ENCODE results near the gene PSME3. TPM values are rescaled to one million over a fixed set of nuclear protein-coding genes. Genes with fewer than 3 reads are reported as not detected.
"Not testable (repeated sequence)": the region's sequence is repeated elsewhere in the genome, so short reads cannot be mapped to it uniquely, and the experiment has no call there.

The PSME3 gene
- total and polyA plus RNA-seq, 3 experiments from 2014 or later, result 136 to 244 (median 243) TPM

GRCh38 chr17:42848093-42848492 lies 14.9 kb downstream of the PSME3 start:
- Histone ChIP-seq H3K9me3 (ENCODE audit: low read length) (no peaks in the 10 kb centered on the region), H3K4me1 (ENCODE audit: insufficient read depth, low read length) (no peaks in the 10 kb centered on the region), H3K36me3 (ENCODE audit: insufficient read depth, low read length) (peaks cover 16% of the 10 kb centered on the region), H3K27ac (ENCODE audit: low read depth, low read length) (no peak overlapping the region), H3K4me3 (ENCODE audit: low read length) (no peak overlapping the region), H3K27me3 (ENCODE audit: insufficient read depth, low read length, poor library complexity, severe bottlenecking) (no peaks in the 10 kb centered on the region)
- Mint-ChIP-seq H3K36me3 (peaks cover 0 to 32% (median 6%) of the 10 kb centered on the region in 3 donors), H3K4me1 (peaks cover 0 to 8% (median 6%) of the 10 kb centered on the region in 3 donors), H3K4me3 (no peak overlapping the region), H3K9me3 (no peaks in the 10 kb centered on the region), H3K27ac (no peak overlapping the region), H3K27me3 (peaks cover 3% of the 10 kb centered on the region in 2 donors)
- no peak for DNase-seq
- ChIA-PET POLR2A (interaction anchor here (0.7 kb wide), 1 partner anchor 1445 kb away, joined by 19 read pairs; no protein-coding TSS in a partner anchor), CTCF (interaction anchor here (1.4 to 1.8 kb wide), 2 partner anchors 9 to 13 kb away, joined by 3 to 4 read pairs; no protein-coding TSS in a partner anchor)

GRCh38 chr17:42849031-42849430 lies 15.8 kb downstream of the PSME3 start:
- ChIA-PET CTCF (interaction anchor here (1.8 kb wide), 1 partner anchor 10 kb away, joined by 4 read pairs; no protein-coding TSS in a partner anchor), POLR2A (no interaction called here)
- H3K36me3 Mint-ChIP-seq, result peaks cover 0 to 23% (median 0%) of the 10 kb centered on the region in 3 donors
- Histone ChIP-seq H3K4me3 (ENCODE audit: low read length) (no peak overlapping the region), H3K27ac (ENCODE audit: low read depth, low read length) (no peak overlapping the region), H3K4me1 (ENCODE audit: insufficient read depth, low read length) (no peaks in the 10 kb centered on the region), H3K9me3 (ENCODE audit: low read length) (no peaks in the 10 kb centered on the region), H3K27me3 (ENCODE audit: insufficient read depth, low read length, poor library complexity, severe bottlenecking) (no peaks in the 10 kb centered on the region), H3K36me3 (ENCODE audit: insufficient read depth, low read length) (peaks cover 13% of the 10 kb centered on the region)
- peaks cover 0 to 8% (median 6%) of the 10 kb centered on the region in 3 donors for H3K4me1 Mint-ChIP-seq
- peaks cover 5 to 12% of the 10 kb centered on the region in 2 donors for H3K27me3 Mint-ChIP-seq
- H3K9me3 Mint-ChIP-seq, result no peaks in the 10 kb centered on the region
- H3K4me3 Mint-ChIP-seq, result no peak overlapping the region
- H3K27ac Mint-ChIP-seq, result no peak overlapping the region
- no peak for DNase-seq

- Histone ChIP-seq H3K36me3 (ENCODE audit: insufficient read depth, low read length) (peaks cover 7% of the 10 kb centered on the region), H3K27ac (ENCODE audit: low read depth, low read length) (no peak overlapping the region), H3K4me1 (ENCODE audit: insufficient read depth, low read length) (no peaks in the 10 kb centered on the region), H3K27me3 (ENCODE audit: insufficient read depth, low read length, poor library complexity, severe bottlenecking) (no peaks in the 10 kb centered on the region), H3K9me3 (ENCODE audit: low read length) (no peaks in the 10 kb centered on the region), H3K4me3 (ENCODE audit: low read length) (no peak overlapping the region)
- H3K27me3 Mint-ChIP-seq, result peaks cover 6 to 13% of the 10 kb centered on the region in 2 donors
- H3K36me3 Mint-ChIP-seq, result peaks cover 0 to 17% (median 0%) of the 10 kb centered on the region in 3 donors
- ChIA-PET POLR2A (no interaction called here), CTCF (interaction anchor here (1.8 kb wide), 1 partner anchor 11 kb away, joined by 4 read pairs; no protein-coding TSS in a partner anchor)
- H3K4me1 Mint-ChIP-seq, result peaks cover 0 to 8% (median 6%) of the 10 kb centered on the region in 3 donors
- H3K27ac Mint-ChIP-seq, result peak overlapping the region in 1 of 8 donors; percentile 19
- no peak for DNase-seq
- H3K9me3 Mint-ChIP-seq, result no peaks in the 10 kb centered on the region
- no peak overlapping the region for H3K4me3 Mint-ChIP-seq
These were observed 16.4 kb downstream of the PSME3 start for GRCh38 chr17:42849451-42850181.

- ChIA-PET CTCF (no interaction called here), POLR2A (interaction anchor here (0.6 kb wide), 1 partner anchor 26 kb away, joined by 3 read pairs; no protein-coding TSS in a partner anchor)
- H3K27me3 Mint-ChIP-seq, result peaks cover 7 to 13% of the 10 kb centered on the region in 2 donors
- no peak within 1 kb of the TSS for H3K27ac ChIP-seq (ENCODE audit: low read depth, low read length)
- H3K9me3 ChIP-seq (ENCODE audit: low read length), result no peaks in the 10 kb centered on the region
- H3K36me3 ChIP-seq (ENCODE audit: insufficient read depth, low read length), result no peaks in the 10 kb centered on the region
- H3K27me3 ChIP-seq (ENCODE audit: insufficient read depth, low read length, poor library complexity, severe bottlenecking), result no peaks in the 10 kb centered on the region
- H3K27ac Mint-ChIP-seq, result no peak within 1 kb of the TSS
- H3K9me3 Mint-ChIP-seq, result no peaks in the 10 kb centered on the region
- H3K4me1 ChIP-seq (ENCODE audit: insufficient read depth, low read length), result no peaks in the 10 kb centered on the region
- no peak for DNase-seq
- H3K4me3 Mint-ChIP-seq, result no peak within 1 kb of the TSS
- peaks cover 0 to 4% (median 0%) of the 10 kb centered on the region in 3 donors for H3K36me3 Mint-ChIP-seq
- peaks cover 0 to 6% (median 2%) of the 10 kb centered on the region in 3 donors for H3K4me1 Mint-ChIP-seq
- H3K4me3 ChIP-seq (ENCODE audit: low read length), result no peak within 1 kb of the TSS
These were observed 17.8 kb downstream of the PSME3 start, which contains the start of gene AOC3 for GRCh38 chr17:42850954-42851353. Gene AOC3 (plus strand): TSS chr17:42851199. CDS start chr17:42851344, 145 bp downstream.

- not testable (repeated sequence) for H3K27ac Mint-ChIP-seq
These were observed 18.4 kb downstream of the PSME3 start for GRCh38 chr17:42851371-42852240.

GRCh38 chr17:42852351-42852750 lies 19.2 kb downstream of the PSME3 start:
- DNase-seq, result no peak
- CTCF ChIA-PET, result no interaction called here
- H3K27ac Mint-ChIP-seq, result no peak overlapping the region
- H3K9me3 Mint-ChIP-seq, result no peaks in the 10 kb centered on the region
- POLR2A ChIA-PET, result no interaction called here
- no peaks in the 10 kb centered on the region for H3K4me1 ChIP-seq (ENCODE audit: insufficient read depth, low read length)
- no peaks in the 10 kb centered on the region for H3K27me3 ChIP-seq (ENCODE audit: insufficient read depth, low read length, poor library complexity, severe bottlenecking)
- no peaks in the 10 kb centered on the region for H3K4me1 Mint-ChIP-seq
- peaks cover 7 to 19% of the 10 kb centered on the region in 2 donors for H3K27me3 Mint-ChIP-seq
- H3K36me3 Mint-ChIP-seq, result no peaks in the 10 kb centered on the region
- H3K27ac ChIP-seq (ENCODE audit: low read depth, low read length), result no peak overlapping the region
- no peaks in the 10 kb centered on the region for H3K9me3 ChIP-seq (ENCODE audit: low read length)
- no peaks in the 10 kb centered on the region for H3K36me3 ChIP-seq (ENCODE audit: insufficient read depth, low read length)
- no peak overlapping the region for H3K4me3 Mint-ChIP-seq
- H3K4me3 ChIP-seq (ENCODE audit: low read length), result no peak overlapping the region

More at GRCh38 chr17:42851371-42852240, 18.4 kb downstream of the PSME3 start:
- H3K4me1 Mint-ChIP-seq; CTCF ChIA-PET; H3K36me3 ChIP-seq (ENCODE audit: insufficient read depth, low read length); H3K9me3 ChIP-seq (ENCODE audit: low read length); H3K27ac ChIP-seq (ENCODE audit: low read depth, low read length); H3K4me3 ChIP-seq (ENCODE audit: low read length); H3K9me3 Mint-ChIP-seq; H3K4me1 ChIP-seq (ENCODE audit: insufficient read depth, low read length); DNase-seq; H3K4me3 Mint-ChIP-seq; H3K36me3 Mint-ChIP-seq; H3K27me3 ChIP-seq (ENCODE audit: insufficient read depth, low read length, poor library complexity, severe bottlenecking): not testable (repeated sequence)
- POLR2A ChIA-PET, result interaction anchor here (0.6 kb wide), 1 partner anchor 26 kb away, joined by 3 read pairs; no protein-coding TSS in a partner anchor
- peaks cover 7 to 13% of the 10 kb centered on the region in 2 donors for H3K27me3 Mint-ChIP-seq

GRCh38 chr17:42853004-42853403 lies 19.8 kb downstream of the PSME3 start:
- Mint-ChIP-seq H3K4me3 (no peak overlapping the region), H3K27ac (no peak overlapping the region), H3K9me3 (no peaks in the 10 kb centered on the region), H3K4me1 (no peaks in the 10 kb centered on the region), H3K36me3 (no peaks in the 10 kb centered on the region), H3K27me3 (peaks cover 7 to 19% of the 10 kb centered on the region in 2 donors)
- no peak for DNase-seq
- H3K27ac ChIP-seq (ENCODE audit: low read depth, low read length), result no peak overlapping the region
- no peak overlapping the region for H3K4me3 ChIP-seq (ENCODE audit: low read length)
- no peaks in the 10 kb centered on the region for H3K36me3 ChIP-seq (ENCODE audit: insufficient read depth, low read length)
- H3K27me3 ChIP-seq (ENCODE audit: insufficient read depth, low read length, poor library complexity, severe bottlenecking), result no peaks in the 10 kb centered on the region
- H3K4me1 ChIP-seq (ENCODE audit: insufficient read depth, low read length), result no peaks in the 10 kb centered on the region
- no peaks in the 10 kb centered on the region for H3K9me3 ChIP-seq (ENCODE audit: low read length)
- ChIA-PET POLR2A (no interaction called here), CTCF (no interaction called here)

GRCh38 chr17:42853597-42853967 lies 20.4 kb downstream of the PSME3 start:
- Mint-ChIP-seq H3K9me3 (no peaks in the 10 kb centered on the region), H3K27me3 (peaks cover 7 to 19% of the 10 kb centered on the region in 2 donors), H3K36me3 (no peaks in the 10 kb centered on the region), H3K4me1 (no peaks in the 10 kb centered on the region), H3K27ac (no peak overlapping the region), H3K4me3 (no peak overlapping the region)
- no peak for DNase-seq
- no peaks in the 10 kb centered on the region for H3K36me3 ChIP-seq (ENCODE audit: insufficient read depth, low read length)
- no peak overlapping the region for H3K27ac ChIP-seq (ENCODE audit: low read depth, low read length)
- H3K9me3 ChIP-seq (ENCODE audit: low read length), result no peaks in the 10 kb centered on the region
- ChIA-PET CTCF (no interaction called here), POLR2A (no interaction called here)
- no peaks in the 10 kb centered on the region for H3K4me1 ChIP-seq (ENCODE audit: insufficient read depth, low read length)
- no peaks in the 10 kb centered on the region for H3K27me3 ChIP-seq (ENCODE audit: insufficient read depth, low read length, poor library complexity, severe bottlenecking)
- no peak overlapping the region for H3K4me3 ChIP-seq (ENCODE audit: low read length)

Data from CD8-positive, alpha-beta memory T cell (primary cell).